ENCODE results near the gene MSRB1. TPM values are rescaled to one million over a fixed set of nuclear protein-coding genes. Genes with fewer than 3 reads are reported as not detected.

Gene MSRB1
- total and polyA plus RNA-seq, 2 of the 13 experiments (the other 11 are each of a cell fraction or from before 2014, with no cell fraction given) = 32.1 to 75.4 TPM

GRCh38 chr16:1940273-1941161 lies 2.5 kb downstream of the MSRB1 start (continued):
- TF ChIP-seq, protein P1, sequence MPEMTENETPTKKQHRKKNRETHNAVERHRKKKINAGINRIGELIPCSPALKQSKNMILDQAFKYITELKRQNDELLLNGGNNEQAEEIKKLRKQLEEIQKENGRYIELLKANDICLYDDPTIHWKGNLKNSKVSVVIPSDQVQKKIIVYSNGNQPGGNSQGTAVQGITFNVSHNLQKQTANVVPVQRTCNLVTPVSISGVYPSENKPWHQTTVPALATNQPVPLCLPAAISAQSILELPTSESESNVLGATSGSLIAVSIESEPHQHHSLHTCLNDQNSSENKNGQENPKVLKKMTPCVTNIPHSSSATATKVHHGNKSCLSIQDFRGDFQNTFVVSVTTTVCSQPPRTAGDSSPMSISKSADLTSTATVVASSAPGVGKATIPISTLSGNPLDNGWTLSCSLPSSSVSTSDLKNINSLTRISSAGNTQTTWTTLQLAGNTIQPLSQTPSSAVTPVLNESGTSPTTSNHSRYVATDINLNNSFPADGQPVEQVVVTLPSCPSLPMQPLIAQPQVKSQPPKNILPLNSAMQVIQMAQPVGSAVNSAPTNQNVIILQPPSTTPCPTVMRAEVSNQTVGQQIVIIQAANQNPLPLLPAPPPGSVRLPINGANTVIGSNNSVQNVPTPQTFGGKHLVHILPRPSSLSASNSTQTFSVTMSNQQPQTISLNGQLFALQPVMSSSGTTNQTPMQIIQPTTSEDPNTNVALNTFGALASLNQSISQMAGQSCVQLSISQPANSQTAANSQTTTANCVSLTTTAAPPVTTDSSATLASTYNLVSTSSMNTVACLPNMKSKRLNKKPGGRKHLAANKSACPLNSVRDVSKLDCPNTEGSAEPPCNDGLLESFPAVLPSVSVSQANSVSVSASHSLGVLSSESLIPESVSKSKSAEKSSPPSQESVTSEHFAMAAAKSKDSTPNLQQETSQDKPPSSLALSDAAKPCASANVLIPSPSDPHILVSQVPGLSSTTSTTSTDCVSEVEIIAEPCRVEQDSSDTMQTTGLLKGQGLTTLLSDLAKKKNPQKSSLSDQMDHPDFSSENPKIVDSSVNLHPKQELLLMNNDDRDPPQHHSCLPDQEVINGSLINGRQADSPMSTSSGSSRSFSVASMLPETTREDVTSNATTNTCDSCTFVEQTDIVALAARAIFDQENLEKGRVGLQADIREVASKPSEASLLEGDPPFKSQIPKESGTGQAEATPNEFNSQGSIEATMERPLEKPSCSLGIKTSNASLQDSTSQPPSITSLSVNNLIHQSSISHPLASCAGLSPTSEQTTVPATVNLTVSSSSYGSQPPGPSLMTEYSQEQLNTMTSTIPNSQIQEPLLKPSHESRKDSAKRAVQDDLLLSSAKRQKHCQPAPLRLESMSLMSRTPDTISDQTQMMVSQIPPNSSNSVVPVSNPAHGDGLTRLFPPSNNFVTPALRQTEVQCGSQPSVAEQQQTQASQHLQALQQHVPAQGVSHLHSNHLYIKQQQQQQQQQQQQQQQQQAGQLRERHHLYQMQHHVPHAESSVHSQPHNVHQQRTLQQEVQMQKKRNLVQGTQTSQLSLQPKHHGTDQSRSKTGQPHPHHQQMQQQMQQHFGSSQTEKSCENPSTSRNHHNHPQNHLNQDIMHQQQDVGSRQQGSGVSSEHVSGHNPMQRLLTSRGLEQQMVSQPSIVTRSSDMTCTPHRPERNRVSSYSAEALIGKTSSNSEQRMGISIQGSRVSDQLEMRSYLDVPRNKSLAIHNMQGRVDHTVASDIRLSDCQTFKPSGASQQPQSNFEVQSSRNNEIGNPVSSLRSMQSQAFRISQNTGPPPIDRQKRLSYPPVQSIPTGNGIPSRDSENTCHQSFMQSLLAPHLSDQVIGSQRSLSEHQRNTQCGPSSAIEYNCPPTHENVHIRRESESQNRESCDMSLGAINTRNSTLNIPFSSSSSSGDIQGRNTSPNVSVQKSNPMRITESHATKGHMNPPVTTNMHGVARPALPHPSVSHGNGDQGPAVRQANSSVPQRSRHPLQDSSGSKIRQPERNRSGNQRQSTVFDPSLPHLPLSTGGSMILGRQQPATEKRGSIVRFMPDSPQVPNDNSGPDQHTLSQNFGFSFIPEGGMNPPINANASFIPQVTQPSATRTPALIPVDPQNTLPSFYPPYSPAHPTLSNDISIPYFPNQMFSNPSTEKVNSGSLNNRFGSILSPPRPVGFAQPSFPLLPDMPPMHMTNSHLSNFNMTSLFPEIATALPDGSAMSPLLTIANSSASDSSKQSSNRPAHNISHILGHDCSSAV (CRISPR knock-in tag; IDR thresholded peaks at IDR 0.05; ENCODE audit: borderline replicate concordance) = no peak
- TF ChIP-seq LCORL (IDR thresholded peaks at IDR 0.05) = no peak
- peak; percentile 87 for TF ChIP-seq LCORL (CRISPR knock-in tag; IDR thresholded peaks at IDR 0.05)
- TF ChIP-seq MIER2 (CRISPR knock-in tag; IDR thresholded peaks at IDR 0.05) = peak; percentile 36; the same call in 1 of the 2 replicates
- no peak for TF ChIP-seq ZNF562 (CRISPR knock-in tag; IDR thresholded peaks at IDR 0.05; ENCODE audit: borderline replicate concordance)
- TF ChIP-seq ZNF781 (CRISPR knock-in tag; IDR thresholded peaks at IDR 0.05; ENCODE audit: borderline replicate concordance, not compliant biosample characterization) = peak; percentile 93
- peak; percentile 95 for TF ChIP-seq U2AF1 (optimal IDR thresholded peaks at IDR 0.05; ENCODE audit: low read depth, low read length)
- peak; percentile 51; the same call in 1 of the 2 replicates for TF ChIP-seq CEBPB (IDR thresholded peaks at IDR 0.05; ENCODE audit: borderline replicate concordance, low read depth, low read length)
- TF ChIP-seq TOE1 (CRISPR knock-in tag; IDR thresholded peaks at IDR 0.05) = no peak
- TF ChIP-seq ZNF329 (CRISPR knock-in tag; IDR thresholded peaks at IDR 0.05; ENCODE audit: low read depth) = 0 out of 2 replicates have a peak, but pooled peaks have one; percentile 16
- TF ChIP-seq MEIS2 (CRISPR knock-in tag; IDR thresholded peaks at IDR 0.05) = peak; percentile 61; the same call in 1 of the 2 replicates
- TF ChIP-seq ZBTB7B (CRISPR knock-in tag; IDR thresholded peaks at IDR 0.05) = peak; percentile 92
- peak; percentile 78 for TF ChIP-seq GATAD2A (CRISPR knock-in tag; IDR thresholded peaks at IDR 0.05)
- TF ChIP-seq, protein P2, sequence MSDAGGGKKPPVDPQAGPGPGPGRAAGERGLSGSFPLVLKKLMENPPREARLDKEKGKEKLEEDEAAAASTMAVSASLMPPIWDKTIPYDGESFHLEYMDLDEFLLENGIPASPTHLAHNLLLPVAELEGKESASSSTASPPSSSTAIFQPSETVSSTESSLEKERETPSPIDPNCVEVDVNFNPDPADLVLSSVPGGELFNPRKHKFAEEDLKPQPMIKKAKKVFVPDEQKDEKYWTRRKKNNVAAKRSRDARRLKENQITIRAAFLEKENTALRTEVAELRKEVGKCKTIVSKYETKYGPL (CRISPR knock-in tag; IDR thresholded peaks at IDR 0.05) = 0 out of 2 replicates have a peak, but pooled peaks have one; percentile 11
- no peak for TF ChIP-seq ZNF7 (CRISPR knock-in tag; IDR thresholded peaks at IDR 0.05)
- TF ChIP-seq HOXA3 (CRISPR knock-in tag; IDR thresholded peaks at IDR 0.05) = peak; percentile 77; the same call in 1 of the 2 replicates
- TF ChIP-seq FOXC1 (CRISPR knock-in tag; IDR thresholded peaks at IDR 0.05; ENCODE audit: borderline replicate concordance) = 0 out of 2 replicates have a peak, but pooled peaks have one; percentile 15
- TF ChIP-seq ZBTB34 (CRISPR knock-in tag; IDR thresholded peaks at IDR 0.05) = peak; percentile 21; the same call in 1 of the 2 replicates
- peak; percentile 83 for TF ChIP-seq ZFP90 (CRISPR knock-in tag; IDR thresholded peaks at IDR 0.05; ENCODE audit: borderline replicate concordance)

All from HepG2 (cell line).